GM19025 (cell line): ENCODE data around the gene TIMD4.
"Not testable (repeated sequence)": the region's sequence is repeated elsewhere in the genome, so short reads cannot be mapped to it uniquely, and the experiment has no call there.

ENCODE experiments used
- ATAC-seq: cut with Tn5 transposase; IDR thresholded peaks from one replicate; pipeline ENCODE4 v1.9.1; 2021; ENCODE audit warnings: mild to moderate bottlenecking, low read depth, moderate library complexity; ENCODE audit not compliant: unreplicated experiment

TIMD4 gene

DNA sequence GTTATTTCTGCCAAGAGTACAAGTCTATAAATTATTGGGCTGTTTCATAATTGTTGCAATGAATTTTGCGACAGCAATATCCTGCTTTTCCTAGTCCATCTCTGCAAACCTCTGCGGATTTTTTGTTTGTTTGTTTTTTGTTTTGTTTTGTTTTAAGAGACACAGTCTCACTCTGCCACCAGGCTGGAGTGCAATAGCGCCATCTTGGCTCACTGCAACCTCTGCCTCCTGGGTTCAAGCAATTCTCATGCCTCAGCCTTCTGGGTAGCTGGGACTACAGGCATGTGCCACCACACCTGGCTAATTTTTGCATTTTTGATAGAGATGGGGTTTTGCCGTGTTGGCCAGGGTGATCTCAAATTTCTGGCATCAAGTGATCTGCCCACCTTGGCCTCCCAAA lies 37.3 kb downstream of the TIMD4 start:
- ATAC-seq = not testable (repeated sequence)

DNA sequence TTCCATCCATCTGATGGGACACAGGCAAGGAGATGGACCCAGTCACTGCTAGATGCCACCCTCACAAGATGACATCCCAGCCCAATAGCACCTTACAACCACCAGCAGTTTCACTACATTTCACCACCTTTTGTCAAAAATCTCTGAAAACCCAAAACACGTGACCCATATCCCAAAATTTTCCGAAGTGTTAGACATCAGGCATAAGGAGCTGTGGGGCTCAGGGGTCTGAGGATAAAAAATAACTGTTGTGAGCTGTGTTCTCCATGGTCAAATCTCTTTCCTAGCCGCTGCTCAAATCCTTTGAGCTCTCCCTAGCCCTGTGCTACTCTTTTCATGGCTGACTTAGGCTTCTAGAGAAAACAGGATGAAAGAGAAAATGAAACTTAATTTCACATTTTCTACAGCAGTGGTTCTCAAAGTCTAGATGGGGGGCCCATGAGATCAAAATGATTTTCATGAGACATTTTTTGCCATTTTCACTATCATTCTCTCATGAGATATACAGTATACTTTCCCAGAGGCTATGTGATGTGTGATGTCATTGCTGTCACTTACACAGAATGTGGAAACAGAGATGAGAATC lies 40.7 kb downstream of the TIMD4 start:
- ATAC-seq = peak; percentile 24

DNA sequence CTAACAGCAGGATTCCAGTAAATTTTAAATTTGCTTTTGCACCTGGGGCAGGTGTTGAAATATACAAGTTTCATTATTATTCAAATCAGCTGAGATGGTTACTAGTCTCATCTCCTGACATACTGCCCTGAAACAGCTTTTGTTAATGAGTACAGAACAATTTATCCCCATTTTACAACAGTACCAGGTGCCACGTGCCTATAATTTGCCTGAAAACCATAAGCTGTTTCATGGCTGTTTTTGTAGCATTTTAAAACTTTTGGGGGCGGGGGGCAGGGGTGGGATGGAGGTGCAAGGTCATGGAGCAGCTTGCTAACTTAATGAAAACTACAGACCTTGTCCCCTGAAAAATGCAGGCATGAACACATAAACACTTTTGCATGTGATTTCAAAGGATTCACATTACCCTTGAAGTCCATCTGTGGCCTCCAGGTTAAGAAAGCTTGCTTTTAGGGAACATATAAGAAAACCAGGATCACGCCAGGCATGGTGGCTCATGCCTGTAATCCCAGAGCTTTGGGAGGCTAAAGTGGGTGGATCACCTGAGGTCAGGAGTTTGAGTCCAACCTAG lies 42.1 kb downstream of the TIMD4 start:
- peak; percentile 41 for ATAC-seq

GRCh38 chr5:156920042-156920860 lies 42.8 kb downstream of the TIMD4 start:
- peak; percentile 64 for ATAC-seq

DNA sequence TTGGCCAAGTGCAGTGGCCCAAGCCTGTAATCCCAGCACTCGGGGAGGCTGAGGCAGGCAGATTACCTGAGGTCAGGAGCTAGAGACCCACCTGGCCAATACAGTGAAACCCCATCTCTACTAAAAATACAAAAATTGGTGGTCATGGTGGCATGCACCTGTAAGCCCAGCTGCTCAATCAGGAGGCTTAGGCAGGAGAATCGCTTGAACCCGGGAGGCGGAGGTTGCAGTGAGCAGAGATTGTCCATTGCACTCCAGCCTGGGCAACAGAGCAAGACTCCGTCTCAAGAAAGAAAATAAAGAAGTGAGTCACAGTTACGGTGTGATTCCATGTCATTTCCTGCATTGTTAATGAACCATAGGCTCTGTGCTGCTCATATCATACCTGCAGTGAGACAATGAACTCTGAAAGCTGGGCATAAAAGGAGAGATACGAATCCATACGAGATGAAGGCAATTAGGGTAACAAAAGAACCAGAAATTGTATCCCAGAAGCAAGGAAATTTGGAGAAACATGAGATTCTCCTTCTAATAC lies 44.6 kb downstream of the TIMD4 start:
- no peak for ATAC-seq

DNA sequence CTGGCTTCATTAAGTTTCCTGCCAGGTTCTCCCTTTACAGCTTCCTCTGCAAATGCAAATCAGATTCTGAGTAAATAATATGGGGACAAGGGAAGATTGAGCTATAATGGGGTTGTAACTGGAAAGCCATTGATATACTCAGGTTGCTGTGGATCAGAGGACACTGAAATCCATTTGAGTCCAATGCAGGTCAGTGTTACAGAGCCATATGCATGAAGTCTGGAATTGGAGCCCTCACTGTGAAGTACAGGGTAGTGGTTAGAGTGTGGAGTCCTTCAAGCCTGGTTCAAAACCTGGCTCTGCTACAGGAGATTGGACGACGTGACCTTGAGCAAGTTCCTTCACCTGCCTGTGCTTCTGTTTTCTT lies 48.7 kb downstream of the TIMD4 start:
- peak; percentile 5 for ATAC-seq

- ATAC-seq = peak; percentile 82
These were observed 49.2 kb downstream of the TIMD4 start for GRCh38 chr5:156913719-156914370.

- ATAC-seq = peak; percentile 1
These were observed 49.7 kb downstream of the TIMD4 start for GRCh38 chr5:156913355-156913718.

- no peak for ATAC-seq
These were observed 50.2 kb downstream of the TIMD4 start for GRCh38 chr5:156912869-156913268.

DNA sequence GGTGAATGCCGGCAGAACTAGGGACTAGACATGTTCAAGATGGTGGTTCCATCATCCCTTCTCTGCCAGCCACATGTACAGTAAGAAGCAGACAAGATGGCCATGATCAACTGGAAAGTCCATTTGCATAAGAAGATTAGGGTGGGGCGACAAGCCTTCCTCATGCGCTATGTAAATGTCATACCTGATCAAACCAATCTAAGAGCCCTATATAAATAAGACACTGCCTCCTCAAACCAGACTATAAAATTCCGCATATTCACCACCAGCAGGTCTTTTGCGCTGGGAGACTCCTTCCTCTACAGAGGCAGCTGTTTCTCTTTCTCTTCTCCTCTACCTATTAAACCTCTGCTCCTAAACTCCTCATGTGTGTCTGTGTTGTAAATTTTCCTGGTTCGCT lies 53.8 kb downstream of the TIMD4 start:
- no peak for ATAC-seq

GRCh38 chr5:156907667-156908066 lies 55.4 kb downstream of the TIMD4 start:
- no peak for ATAC-seq

GRCh38 chr5:156906807-156907206 lies 56.2 kb downstream of the TIMD4 start:
- ATAC-seq = no peak

- ATAC-seq = no peak
These were observed 66.5 kb downstream of the TIMD4 start for GRCh38 chr5:156896546-156896945.

DNA sequence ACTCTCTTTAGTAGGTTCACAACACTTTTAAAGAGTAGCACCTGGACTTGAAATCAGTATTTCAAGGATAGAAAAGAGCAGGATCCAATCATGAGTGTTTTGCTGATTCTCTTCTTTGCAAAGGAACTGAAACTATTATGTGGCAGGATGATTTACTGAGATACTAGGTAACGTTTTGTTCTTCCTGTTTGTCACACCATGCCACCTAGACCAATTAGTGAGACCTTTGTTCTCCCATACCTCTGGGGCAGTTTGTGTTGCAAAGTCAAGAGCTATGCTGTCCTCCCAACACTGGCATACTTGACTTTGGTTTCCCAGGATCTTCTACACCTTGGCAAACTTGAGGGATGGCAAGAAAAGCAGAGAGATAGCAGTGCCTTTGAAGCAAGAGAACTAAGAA lies 69.5 kb downstream of the TIMD4 start:
- ATAC-seq = no peak

DNA sequence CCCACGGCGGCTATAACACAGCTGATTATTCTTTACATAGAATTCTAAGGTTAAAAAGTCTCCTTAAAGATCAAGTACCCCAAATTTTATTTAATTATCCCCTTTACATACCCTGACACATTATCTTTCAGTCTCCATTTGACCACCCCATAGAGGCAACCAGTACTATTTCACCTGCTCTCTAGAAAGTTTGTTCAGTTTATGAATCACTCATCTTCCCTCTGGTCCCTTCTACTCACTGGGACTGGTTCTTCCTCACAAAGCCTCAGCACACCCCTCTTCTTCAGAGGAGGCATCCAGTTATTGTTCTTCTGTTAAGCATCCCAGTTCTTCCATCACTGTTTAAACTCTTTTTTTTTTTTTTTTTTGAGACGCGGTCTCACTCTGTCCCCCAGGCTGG lies 70.2 kb downstream of the TIMD4 start:
- no peak for ATAC-seq

DNA sequence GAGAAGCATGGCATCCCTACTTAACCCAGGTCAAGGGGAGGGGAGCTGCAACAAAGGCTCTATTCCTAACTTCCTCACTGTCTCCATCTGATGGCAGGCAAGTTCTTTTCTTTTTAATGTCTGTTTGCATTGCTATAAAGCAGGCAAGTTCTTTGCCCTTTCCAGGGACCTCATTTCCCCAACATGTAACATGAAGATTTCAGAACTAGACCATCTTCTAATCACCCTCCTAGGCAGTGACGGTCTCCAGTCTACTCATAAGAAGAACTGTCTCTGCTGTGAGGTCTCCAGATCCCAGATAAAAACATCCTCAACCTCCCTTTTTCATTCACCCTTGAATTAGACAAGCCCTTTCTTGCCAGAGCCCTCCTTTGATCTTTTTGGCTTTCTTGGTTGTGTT lies 70.8 kb downstream of the TIMD4 start:
- ATAC-seq = no peak

DNA sequence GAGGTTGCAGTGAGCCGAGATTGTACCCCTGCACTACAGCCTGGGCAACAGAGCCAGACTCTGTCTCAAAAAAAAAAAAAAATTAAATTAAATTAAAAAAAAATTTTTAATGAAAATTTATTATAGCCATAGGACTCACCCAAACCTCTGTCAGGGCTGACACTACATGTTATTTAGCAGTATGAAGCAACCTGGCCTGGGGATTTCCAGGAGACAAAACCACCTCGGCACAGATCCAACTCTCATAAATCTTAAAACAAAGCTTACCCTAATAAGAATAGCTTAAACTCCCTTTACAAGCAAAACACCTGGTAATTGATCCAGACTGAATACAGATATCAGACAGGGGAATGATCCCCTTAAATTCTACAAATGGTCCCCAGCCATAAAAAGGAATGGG lies 74.5 kb downstream of the TIMD4 start:
- ATAC-seq = no peak

GRCh38 chr5:156883316-156883875 lies 79.6 kb downstream of the TIMD4 start:
- no peak for ATAC-seq

GRCh38 chr5:156879665-156880285 lies 83.3 kb downstream of the TIMD4 start:
- peak; percentile 89 for ATAC-seq

- no peak for ATAC-seq
These were observed 91.8 kb downstream of the TIMD4 start for GRCh38 chr5:156871212-156871611.

GRCh38 chr5:156870498-156870839 lies 92.6 kb downstream of the TIMD4 start:
- no peak for ATAC-seq
